Lower leg skin (tissue), 3 donors: ENCODE results near the gene SNX25.

Source experiments
- CTCF ChIP-seq, 3 donors: fragments of 450-650 bp; IDR thresholded peaks; one replicate each; pipeline ENCODE4 v1.5.1; 2016; ENCODE audit warnings: antibody characterized with exemption in 3 of 3, mild to moderate bottlenecking in 3 of 3, moderate library complexity in 2 of 3
- POLR2A ChIP-seq, 2 donors: fragments of 450-650 bp; IDR thresholded peaks; one replicate each; pipeline ENCODE4 v1.6.1; 2016 to 2017; ENCODE audit warnings: antibody characterized with exemption in 2 of 2, mild to moderate bottlenecking in 1 of 2, moderate library complexity in 1 of 2

DNA sequence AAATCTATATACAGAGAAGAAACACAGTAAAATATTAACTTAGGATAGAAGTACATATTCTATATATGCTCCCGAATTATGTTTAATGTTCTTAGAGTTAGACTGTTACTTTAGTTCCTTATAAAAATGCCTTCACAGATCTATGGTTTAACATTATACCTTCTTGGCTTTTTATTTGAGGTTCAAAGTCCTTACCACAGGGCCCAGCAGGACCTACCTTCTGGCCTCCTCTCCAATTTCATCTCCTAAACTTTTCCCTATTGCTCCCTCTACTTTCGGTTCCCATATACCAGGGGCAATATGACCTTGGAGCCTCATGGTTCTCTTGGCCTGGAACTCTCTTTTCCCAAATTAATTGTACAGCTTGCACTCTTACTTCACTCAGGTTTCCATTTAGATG, 199.0 kb downstream of the SNX25 start:
- TF ChIP-seq CTCF (IDR thresholded peaks at IDR 0.05) (no peak), POLR2A (IDR thresholded peaks at IDR 0.05) (no peak)
